NCI-H1105 treated with DMSO at 0.1 percent for 48 hours (cell line): ENCODE measurements around the gene LIPC.
"Not testable (repeated sequence)": the region's sequence is repeated elsewhere in the genome, so short reads cannot be mapped to it uniquely, and the experiment has no call there.

Experiments used
- DNase-seq: peaks from one replicate; lab custom pipeline; 2025; lab: John Stamatoyannopoulos, UW

The LIPC gene

DNA sequence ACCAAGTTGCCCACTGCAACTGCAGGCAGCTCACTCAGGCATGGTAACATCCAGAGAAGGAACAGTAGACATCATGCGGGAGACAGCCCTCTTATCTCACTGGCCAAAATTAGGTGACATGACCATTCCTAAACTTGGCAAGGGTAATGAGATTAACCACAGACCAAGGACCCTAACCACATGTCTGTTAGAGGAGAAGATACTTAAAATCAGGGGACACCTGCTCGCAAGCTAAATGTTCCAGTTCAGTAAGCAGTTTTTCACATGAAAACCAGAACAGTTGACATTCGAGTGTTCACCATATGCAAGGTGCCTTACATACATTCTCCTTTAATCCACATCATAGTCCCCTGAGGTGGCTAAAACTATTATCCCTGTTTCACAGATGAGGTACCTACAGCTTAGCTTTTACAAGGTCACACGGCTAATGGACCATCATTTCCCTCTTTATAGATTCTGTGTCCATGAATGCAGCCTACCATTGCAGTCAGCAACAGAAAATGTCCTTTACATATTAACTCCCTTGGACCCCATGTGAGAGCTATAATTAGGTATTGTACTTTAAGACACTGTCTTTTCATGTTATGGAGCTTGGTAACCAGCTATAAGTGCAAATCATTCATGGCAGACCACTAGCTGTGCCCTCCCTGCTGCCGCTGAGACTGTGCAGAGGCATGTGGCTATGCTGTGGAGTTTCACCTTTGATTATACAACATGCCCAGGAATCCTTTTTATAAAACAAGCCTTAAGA, 154.1 kb downstream of the LIPC start:
- DNase-seq = no peak

DNA sequence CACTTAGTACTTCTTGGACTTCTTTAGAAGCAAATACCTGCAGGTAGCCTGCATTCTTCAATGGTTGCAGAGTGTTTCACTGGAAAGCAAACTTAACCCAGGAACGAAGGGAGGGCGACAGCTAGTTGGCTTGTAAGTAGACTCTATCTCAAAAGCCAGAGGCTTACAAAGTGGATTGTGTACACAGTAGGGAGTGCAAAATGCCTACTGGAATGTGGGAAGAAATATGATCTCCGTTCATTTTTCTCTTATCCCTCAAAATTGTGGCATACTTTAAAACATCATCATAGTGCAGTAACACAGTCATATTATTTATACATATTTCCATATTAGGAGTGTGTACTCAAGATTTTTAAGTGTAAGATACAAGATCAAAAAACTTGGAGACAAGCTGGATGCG, 155.7 kb downstream of the LIPC start:
- DNase-seq = no peak

DNA sequence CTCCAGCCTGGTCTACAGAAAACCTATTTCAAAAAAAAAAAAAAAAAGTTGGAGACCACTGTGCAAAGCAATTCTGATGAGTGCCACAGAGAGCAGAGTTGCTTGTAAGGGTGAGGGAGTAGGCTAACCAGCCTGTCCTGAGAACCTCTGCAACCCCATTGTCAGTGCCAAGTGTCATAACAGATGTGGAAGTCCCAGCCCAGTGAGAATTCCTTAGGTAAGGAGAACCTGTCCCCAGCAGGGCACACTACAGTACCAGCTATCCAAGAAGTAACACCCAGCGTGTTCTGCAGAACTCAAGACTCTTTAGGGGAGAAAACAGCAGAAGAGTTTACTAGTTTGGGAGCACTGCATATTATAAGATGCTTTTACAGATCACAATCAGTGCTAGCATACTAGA, 156.3 kb downstream of the LIPC start:
- no peak for DNase-seq

DNA sequence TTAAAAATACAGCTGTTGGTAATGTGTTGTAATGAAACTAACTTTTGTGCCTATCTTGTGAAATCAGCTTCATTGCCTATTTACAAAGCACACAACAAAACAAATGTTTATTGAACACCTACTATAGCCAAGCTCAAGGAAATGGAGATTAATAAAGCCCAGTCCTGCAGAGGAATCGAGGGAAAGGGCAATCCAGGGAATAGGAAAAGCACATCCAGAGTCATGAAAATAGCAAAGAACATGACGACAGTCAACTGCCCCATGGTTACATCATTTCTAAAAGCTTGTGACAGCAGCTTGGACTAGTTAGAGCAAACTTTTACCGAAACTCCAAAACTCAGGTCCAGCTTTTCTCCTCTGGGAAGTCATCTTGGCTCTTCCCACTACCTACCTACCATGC, 157.3 kb downstream of the LIPC start:
- DNase-seq = no peak

DNA sequence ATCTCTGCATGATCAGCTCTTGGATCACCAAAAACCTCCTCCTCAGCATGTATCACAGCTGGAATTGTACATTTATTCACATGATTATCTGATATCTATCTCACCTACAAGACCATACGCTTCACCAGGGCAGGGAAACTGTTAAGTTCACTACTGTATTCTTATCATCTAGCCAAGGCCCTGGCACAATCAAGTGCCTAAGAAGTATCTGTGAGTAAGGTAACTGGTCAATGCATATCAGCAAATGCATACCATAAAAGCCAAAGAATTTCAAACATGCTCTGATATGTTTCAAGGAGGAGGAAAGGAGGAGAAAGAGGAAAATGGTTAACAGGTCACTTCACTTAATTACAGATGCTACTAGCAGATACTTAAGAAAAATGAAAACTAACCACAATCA, 158.4 kb downstream of the LIPC start:
- no peak for DNase-seq

DNA sequence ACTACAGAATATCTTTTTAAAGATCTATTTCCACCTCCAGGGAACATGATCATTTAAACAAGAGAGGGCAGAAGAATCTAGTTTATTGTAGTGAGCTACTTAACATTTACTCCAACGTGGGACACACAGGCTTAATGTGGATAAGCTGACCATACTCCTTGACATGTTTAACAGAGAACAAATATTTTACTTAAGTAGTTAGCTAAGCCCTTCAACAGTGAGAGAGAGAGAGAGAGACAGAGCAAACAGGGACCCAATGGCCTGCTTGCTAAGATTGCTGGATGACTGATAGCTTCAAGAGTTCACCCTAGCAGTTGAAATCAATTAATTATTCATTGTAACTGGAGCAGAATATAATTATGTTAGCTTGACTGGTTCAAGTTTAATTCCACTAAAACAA, 159.1 kb downstream of the LIPC start:
- DNase-seq = peak; percentile 9

DNA sequence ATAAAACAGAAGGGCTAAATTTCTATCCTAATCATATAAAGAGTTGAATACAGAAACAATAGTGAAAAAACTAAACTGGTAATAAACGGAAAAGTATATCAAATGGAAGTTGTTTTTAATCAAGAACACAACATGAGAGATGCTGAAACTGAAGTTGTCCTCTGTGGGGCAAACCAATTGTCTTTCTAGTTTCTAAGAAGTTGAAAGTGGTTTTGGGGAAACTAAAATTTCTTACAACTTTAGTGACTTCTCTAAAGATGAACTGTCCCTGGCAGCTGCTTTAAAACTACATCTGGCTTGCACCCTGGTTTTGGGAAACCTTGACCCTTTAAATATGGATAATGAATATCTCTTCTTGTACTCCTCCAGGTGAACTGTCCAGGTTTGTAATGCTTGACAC, 162.1 kb downstream of the LIPC start:
- DNase-seq = no peak

DNA sequence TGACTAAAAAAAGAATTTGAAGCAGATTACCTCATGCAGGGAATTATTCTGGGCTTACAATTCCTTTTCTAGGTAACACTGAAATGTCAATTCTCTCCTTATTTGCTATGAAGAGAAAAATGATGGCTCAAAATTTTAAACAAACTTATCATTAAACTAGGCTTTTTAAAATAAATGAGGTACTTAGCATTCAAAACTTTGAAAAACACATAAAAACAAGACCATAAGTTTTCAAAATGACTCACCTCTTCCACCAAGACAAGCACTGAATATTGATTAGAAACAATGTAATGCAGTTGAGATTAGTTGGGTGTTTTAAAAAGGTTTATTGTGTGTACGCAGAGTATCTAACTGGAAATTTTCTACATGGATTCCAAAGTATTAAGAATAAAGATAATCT, 163.1 kb downstream of the LIPC start:
- no peak for DNase-seq

DNA sequence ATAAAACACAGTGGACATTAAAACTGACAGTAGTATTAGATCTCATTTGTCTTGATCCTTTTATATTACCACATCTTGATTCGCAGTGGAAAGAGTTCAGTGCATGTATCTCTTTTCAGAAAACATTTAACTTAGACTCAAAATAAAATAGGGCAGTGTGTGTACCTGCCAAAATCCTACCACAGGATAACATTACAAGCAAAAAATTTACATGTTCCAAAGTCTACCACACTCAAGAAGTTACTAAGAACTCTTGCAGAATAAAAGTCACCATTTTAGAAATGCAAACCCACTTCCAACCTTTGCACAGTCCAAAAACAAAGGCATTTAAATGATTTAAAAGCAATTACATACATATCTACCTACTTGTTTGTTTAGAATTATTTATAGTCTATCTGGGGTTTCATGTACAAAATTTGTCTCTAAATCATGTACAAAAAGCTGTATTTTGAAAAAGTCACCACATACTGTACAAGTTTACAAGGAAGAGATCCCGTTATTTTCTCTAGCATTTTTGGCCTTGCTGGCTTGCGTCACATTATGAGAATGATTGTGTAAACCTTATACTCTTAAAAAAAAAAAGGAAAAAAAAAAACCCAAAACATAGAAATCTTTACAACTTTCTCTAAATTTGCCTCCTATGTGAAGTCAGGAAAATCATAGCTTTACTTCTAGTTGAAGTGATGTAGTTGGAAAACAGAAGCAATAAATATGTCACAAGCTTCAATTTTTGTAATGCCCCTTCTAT, 163.9 kb downstream of the LIPC start:
- no peak for DNase-seq

DNA sequence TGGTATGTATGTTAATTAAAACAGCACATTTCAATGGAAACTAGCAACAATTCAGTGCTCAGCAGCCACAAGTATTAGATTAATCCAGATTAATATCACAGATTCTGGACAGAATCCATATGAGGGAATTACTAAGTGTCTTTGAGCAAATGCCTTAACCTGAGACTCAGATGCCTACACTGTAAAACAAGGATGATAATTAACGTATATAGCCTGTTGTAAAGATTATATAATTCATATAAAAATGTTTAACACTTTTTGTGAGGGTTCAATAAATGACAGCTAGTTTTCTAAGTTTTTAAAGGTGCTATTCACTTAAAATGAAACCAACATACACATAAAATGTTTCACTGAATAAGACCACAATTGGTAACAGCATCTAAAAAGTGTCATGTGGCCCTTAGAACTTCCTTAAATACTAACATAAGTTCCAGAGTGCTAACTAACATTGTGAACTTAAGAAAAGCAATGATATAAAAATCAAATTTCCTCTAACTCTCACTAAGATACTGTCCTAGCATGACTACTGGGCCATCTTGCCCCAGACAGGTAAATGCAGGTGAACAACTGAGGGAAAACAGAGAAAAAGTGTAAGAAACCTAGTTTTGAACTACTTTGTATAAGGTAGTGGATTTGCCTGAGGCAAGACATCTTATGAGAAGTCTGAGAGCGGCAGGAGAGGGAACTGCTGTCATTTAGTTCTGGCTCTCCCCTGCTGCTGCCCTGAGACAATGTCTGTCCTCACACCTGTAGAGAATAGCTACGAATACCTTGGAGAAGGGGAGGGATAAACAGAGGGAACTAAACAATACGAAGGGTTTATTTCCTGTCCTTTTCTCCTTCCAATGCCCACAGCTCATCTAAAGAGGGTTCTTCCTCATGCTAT, 166.4 kb downstream of the LIPC start:
- no peak for DNase-seq

DNA sequence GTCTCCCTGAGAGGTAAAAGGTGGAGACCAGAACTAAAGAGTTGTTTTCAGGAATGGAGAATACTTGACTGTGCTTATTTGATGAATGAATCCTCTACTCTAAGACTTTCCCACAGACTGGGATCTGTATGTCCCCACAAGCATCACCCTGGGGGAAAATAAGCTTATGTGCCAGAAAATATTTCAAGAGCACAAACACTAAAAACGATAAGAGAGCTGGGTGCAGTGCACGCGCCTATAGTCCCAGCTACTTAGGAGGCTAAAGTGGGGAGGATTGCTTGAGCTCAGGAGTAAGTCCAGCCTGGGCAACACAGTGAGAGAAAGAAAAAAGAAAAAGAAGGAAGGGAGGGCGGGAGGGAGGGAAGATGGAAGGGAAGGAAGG, 167.0 kb downstream of the LIPC start:
- DNase-seq = no peak

DNA sequence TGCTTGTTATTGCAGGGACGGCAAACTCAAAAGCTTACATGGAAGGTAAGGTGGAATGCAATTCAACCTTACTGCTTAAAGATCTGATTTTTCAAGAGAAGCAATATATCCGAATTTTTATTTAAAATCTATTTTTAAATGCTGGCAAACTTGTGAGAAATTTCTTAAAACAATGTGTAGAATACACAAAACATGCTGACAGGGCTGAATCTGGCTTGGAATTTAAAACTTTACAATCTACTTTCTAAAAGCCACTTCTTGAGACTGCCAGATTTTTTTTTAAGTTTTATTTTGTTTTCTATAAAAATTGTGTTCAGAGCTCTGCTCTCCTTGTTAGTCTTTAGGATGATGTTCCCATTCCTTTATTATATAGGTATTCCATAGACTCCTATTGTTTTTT, 171.0 kb downstream of the LIPC start:
- DNase-seq = no peak

DNA sequence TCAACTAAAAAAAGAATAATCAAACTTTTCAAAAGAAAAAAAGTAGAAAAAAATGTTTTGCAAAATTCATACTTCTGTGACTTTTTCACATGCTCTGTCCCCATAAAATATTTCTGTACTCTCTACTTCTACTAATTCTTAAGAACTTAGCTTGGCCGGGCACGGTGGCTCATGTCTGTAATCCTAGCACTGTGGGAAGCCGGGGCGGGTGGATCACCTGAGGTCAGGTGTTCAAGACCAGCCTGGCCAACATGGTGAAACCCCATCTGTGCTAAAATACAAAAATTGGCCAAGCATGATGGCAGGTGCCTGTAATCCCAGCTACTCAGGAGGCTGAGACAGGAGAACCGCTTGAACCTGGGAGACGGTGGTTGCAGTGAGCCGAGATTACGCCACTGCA, 172.1 kb downstream of the LIPC start:
- not testable (repeated sequence) for DNase-seq

DNA sequence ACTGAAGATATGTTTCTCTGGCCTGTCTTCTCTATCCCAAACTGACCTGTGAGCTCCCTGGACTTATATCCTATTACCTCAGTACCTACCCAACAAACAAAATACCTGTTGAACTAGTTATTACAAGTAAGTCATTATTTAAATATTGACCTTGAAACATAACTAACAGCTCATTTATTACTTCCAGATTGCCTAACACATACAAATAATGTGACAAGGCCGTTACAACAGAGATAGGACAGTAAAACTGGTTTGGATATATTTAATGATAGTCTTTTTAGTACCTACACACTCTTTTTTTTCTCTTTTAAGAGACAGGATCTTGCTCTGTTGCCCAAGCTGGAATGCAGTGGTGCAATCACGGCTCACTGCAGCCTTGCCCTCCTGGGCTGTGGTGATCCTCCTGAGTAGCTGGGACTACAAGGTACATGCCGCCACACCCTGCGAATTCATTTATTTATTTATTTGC, 172.7 kb downstream of the LIPC start:
- no peak for DNase-seq

DNA sequence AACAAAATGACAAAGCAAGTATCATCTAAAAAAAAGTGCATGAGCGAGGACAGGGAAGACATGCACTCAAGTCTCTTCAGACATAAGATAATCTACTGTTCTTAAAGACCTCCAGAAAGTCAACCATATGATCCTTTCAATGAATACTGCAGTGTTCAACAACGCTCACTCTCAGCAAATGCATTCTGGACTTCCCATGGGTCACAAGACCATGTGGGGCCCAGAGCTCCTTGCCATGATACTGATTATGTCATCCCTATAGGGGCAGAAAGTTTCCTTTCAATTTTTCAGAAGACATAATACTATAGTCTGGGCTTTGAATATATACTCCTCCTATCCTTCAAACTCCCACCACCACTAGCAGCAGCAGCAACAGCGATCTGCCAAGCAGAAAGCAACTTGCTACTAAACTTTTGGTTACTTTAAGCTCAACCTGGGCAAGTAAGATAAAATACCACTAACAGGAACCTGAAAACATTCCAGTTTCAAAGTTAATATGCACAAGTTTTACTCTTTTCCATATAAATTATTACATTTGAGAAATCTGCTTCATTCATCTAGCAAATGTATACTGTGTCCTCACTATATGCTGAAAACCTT, 174.2 kb downstream of the LIPC start:
- no peak for DNase-seq

DNA sequence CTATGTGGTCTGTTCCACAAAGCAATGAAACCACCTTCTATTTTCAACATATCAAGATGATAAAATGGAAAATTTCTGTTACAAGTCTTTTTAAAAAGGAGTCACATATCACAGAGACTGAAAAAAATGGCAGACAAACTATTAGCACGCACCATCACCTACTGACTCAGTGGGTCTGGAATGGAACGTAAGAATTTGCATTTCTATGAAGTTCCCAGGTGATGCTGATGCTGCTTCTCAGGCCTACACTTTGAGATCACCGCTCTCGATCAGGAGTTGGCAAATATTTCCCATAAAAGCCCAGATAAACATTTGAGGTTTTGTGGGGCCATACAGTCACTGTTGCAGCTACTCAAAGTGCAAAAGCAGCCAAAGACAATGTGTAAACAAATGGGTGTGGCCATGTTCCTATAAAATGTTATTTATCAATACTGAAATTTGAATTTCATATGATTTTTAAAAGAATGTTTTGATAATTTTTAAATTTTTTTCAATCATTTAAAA, 174.8 kb downstream of the LIPC start:
- DNase-seq = no peak

DNA sequence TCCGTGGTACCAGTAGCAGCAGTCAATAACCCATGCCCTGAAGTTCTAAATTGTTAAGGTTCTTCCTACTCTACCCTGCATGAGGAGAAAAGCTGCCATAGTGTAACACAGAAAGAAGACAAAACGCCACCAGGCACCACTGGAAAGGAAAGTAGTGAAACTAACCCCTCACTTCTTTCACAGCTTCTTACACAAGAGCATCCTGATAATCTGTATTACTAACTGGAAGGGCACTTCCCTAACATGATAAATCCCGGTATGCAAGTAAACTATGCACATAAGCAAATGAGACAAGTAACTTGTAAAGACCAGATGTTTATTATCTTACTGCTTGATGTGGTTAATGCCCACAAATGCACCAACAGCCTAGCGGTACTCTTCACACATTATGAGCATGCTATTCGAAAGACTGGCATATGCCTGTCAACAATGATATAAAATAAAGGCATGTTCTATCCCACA, 176.4 kb downstream of the LIPC start:
- no peak for DNase-seq

DNA sequence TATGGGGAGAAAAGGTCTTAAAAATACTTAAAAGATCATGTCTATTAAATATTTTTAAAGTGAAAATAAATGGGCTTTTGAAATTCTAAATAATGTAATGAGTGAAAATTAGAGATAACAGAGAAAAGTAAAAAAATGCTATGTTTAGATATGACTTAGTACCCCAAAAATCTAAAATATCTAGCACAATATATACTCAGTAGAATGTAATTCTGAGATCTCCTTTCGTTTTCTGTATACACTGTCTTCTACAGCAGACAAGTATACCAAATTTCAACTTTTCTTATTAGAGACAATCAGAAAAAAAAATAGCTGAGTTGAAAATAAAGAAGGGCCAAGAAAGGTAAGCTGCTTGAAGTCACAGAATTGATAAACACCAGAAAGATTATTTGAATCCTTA, 176.9 kb downstream of the LIPC start:
- DNase-seq = no peak

DNA sequence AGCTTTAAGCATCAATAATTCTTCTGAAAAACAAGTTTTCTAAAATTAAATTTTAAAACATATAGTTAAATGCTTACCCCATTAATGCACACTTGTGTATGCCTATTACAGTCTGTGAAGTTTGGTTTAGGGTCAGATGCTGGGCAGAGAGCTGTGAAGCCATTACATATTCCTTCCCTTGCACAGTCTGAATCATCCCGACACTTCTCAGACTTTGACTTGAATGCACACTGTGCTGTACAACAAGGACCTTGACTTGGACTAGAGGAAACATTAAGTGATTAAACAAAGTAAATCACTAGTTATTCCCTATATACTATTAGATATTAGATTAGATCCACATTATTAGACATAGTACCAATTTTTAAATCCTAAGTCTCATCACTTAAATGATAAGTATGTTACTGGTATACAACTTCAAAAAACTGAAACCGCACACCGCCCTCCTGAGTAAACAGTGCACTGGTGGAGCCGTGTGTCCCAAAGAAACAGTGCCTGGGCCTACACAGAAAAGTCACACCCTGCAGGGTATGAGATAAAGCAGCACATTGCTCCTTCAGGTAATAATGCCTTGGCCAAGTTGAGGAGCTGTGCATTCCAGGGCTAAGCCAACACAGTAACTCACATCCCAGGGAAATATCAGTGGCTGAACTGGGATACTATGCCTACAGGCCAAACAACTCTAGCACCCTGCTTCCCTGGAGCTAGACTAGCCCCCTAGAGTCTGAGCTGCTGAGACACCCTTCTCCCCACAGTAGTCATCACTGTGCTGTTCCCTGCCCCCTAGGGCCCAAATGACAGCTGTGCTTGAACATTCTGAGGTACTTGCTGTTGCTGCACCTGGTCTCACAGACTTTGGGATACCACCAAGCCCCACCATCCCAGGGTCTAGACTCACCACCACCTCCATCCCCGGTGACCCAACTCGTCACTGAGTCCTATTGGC, 180.2 kb downstream of the LIPC start:
- DNase-seq = no peak

DNA sequence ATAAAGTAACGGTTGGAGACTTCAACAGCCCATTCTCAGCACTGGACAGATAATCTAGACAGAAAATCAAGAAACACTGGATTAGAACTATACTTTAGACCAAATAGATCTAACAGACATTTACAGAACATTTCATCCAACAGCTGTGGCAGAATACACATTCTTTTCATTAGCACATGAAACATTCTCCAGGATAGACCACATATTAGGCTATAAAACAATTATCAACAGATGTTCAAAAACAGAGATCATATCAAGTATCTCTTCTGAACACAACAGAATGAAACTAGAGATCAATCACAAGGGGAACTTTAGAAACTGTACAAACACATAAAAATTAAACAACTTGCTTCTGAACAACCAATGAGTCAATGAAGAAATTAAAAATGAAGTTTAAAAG, 184.4 kb downstream of the LIPC start:
- no peak for DNase-seq
